H9 (cell line): ENCODE measurements around the gene PLCG1. TPM values are rescaled to one million over a fixed set of nuclear protein-coding genes. Genes with fewer than 3 reads are reported as not detected.

Experiments used
- DNase-seq: peaks from one replicate; pipeline ENCODE4 v3.0.0-alpha.2; 2017
- H2AFZ ChIP-seq: one replicate; pipeline ENCODE4 v1.6.1; 2013; ENCODE audit warnings: mild to moderate bottlenecking, low read length, control low read depth, moderate library complexity
- H2AK5ac ChIP-seq: 2 replicates; pipeline ENCODE4 v1.6.1; 2013; ENCODE audit warnings: low read length, control low read depth, mixed read lengths; ENCODE audit not compliant: insufficient read length
- H2BK120ac ChIP-seq: one replicate; pipeline ENCODE4 v1.6.1; 2013; ENCODE audit warnings: low read depth, mild to moderate bottlenecking, low read length, control low read depth, inconsistent platforms; ENCODE audit not compliant: poor library complexity, severe bottlenecking
- H2BK12ac ChIP-seq: 2 replicates; pipeline ENCODE4 v1.6.1; 2013; ENCODE audit warnings: low read length, control low read depth, mixed read lengths, low read depth; ENCODE audit not compliant: insufficient read length
- H2BK15ac ChIP-seq: 2 replicates; pipeline ENCODE4 v1.6.1; 2013; ENCODE audit warnings: low read depth, low read length, control low read depth
- H2BK20ac ChIP-seq: one replicate; pipeline ENCODE4 v1.6.1; 2013; ENCODE audit warnings: low read depth, mild to moderate bottlenecking, low read length, control low read depth, inconsistent platforms; ENCODE audit not compliant: poor library complexity, severe bottlenecking
- H2BK5ac ChIP-seq: 2 replicates; pipeline ENCODE4 v1.6.1; 2013; ENCODE audit warnings: low read length, control low read depth, mixed read lengths; ENCODE audit not compliant: insufficient read length
- H3K14ac ChIP-seq: 2 replicates; pipeline ENCODE4 v1.6.1; 2013; ENCODE audit warnings: low read length, control low read depth; ENCODE audit not compliant: insufficient read depth
- H3K18ac ChIP-seq: 2 replicates; pipeline ENCODE4 v1.6.1; 2013; ENCODE audit warnings: low read depth, mild to moderate bottlenecking, mixed read lengths, low read length, control low read depth; ENCODE audit not compliant: insufficient read length
- H3K23ac ChIP-seq: 2 replicates; pipeline ENCODE4 v1.6.1; 2013; ENCODE audit warnings: low read length, control low read depth, mixed read lengths, low read depth; ENCODE audit not compliant: insufficient read length
- H3K23me2 ChIP-seq: 2 replicates; pipeline ENCODE4 v1.6.1; 2013; ENCODE audit warnings: low read depth, mild to moderate bottlenecking, mixed read lengths, low read length, control low read depth; ENCODE audit not compliant: insufficient read length, poor library complexity, severe bottlenecking
- H3K27ac ChIP-seq: 2 replicates; pipeline ENCODE4 v1.5.1; 2013; ENCODE audit warnings: low read length, control low read depth, mixed read lengths, low read depth; ENCODE audit not compliant: insufficient read length
- H3K27me3 ChIP-seq: 2 replicates; pipeline ENCODE4 v1.6.1; 2013; ENCODE audit warnings: low read length, control low read depth, inconsistent platforms; ENCODE audit not compliant: insufficient read depth
- H3K4ac ChIP-seq: 2 replicates; pipeline ENCODE4 v1.6.1; 2013; ENCODE audit warnings: low read depth, mild to moderate bottlenecking, control low read depth, inconsistent platforms, low read length, moderate library complexity
- H3K4me1 ChIP-seq: 2 replicates; pipeline ENCODE4 v1.6.1; 2013; ENCODE audit warnings: low read length, control low read depth, inconsistent platforms; ENCODE audit not compliant: insufficient read depth
- H3K4me2 ChIP-seq: 2 replicates; pipeline ENCODE4 v1.6.1; 2013; ENCODE audit warnings: low read length, control low read depth, mixed read lengths; ENCODE audit not compliant: insufficient read length, insufficient read depth
- H3K56ac ChIP-seq: 2 replicates; pipeline ENCODE4 v1.6.1; 2013; ENCODE audit warnings: low read depth, mild to moderate bottlenecking, mixed read lengths, low read length, control low read depth; ENCODE audit not compliant: insufficient read length
- H3K79me1 ChIP-seq: 2 replicates; pipeline ENCODE4 v1.6.1; 2013; ENCODE audit warnings: low read depth, mild to moderate bottlenecking, moderate library complexity, low read length, control low read depth, inconsistent platforms; ENCODE audit not compliant: insufficient read depth, poor library complexity, severe bottlenecking
- H3K79me2 ChIP-seq: 2 replicates; pipeline ENCODE4 v1.6.1; 2013; ENCODE audit warnings: low read length, control low read depth, inconsistent platforms; ENCODE audit not compliant: insufficient read depth
- H3K9ac ChIP-seq: 2 replicates; pipeline ENCODE4 v1.6.1; 2013; ENCODE audit warnings: low read length, control low read depth, mixed read lengths; ENCODE audit not compliant: insufficient read length; ENCODE audit errors: extremely low read depth
- H3K9me3 ChIP-seq: one replicate; pipeline ENCODE4 v1.6.1; 2013; ENCODE audit warnings: low read depth, low read length, inconsistent platforms; ENCODE audit not compliant: control insufficient read depth
- H3T11ph ChIP-seq: one replicate; pipeline ENCODE4 v1.6.1; 2013; ENCODE audit warnings: mild to moderate bottlenecking, low read length, control low read depth, inconsistent platforms
- H4K20me1 ChIP-seq: one replicate; pipeline ENCODE4 v1.6.1; 2013; ENCODE audit not compliant: control insufficient read depth, insufficient read length, insufficient read depth
- H4K5ac ChIP-seq: 2 replicates; pipeline ENCODE4 v1.6.1; 2013; ENCODE audit warnings: low read depth, mild to moderate bottlenecking, mixed read lengths, low read length, control low read depth; ENCODE audit not compliant: insufficient read length
- H4K8ac ChIP-seq: replicated peaks from 2 replicates; pipeline ENCODE4 v1.6.1; 2013; ENCODE audit warnings: low read length, control low read depth, mixed read lengths, low read depth; ENCODE audit not compliant: insufficient read length
- H4K91ac ChIP-seq: 2 replicates; pipeline ENCODE4 v1.6.1; 2013; ENCODE audit warnings: low read depth, mild to moderate bottlenecking, moderate library complexity, mixed read lengths, low read length, control low read depth; ENCODE audit not compliant: insufficient read length
- H3K27ac Mint-ChIP-seq, 3 experiments: 2 replicates in 2 of 3; 3 replicates in 1 of 3; pipeline ENCODE4 v1.8.0; 2020 to 2021; ENCODE audit warnings: mixed read lengths in 3 of 3, mild to moderate bottlenecking in 1 of 3, moderate library complexity in 1 of 3
- H3K27me3 Mint-ChIP-seq: 2 replicates; pipeline ENCODE4 v1.8.0; 2021; ENCODE audit warnings: low read depth, mild to moderate bottlenecking, moderate library complexity, mixed read lengths
- H3K36me3 Mint-ChIP-seq, 3 experiments: 2 replicates in 2 of 3; 3 replicates in 1 of 3; pipeline ENCODE4 v1.8.0; 2020 to 2021; ENCODE audit warnings: low read depth in 3 of 3, mixed read lengths in 3 of 3; ENCODE audit not compliant: insufficient read depth in 1 of 3
- H3K4me1 Mint-ChIP-seq, 2 experiments: 2 replicates each; pipeline ENCODE4 v1.8.0; 2020; ENCODE audit warnings: mixed read lengths in 2 of 2
- H3K4me3 Mint-ChIP-seq, 2 experiments: 2 replicates in 1 of 2; 3 replicates in 1 of 2; pipeline ENCODE4 v1.8.0; 2020 to 2021; ENCODE audit warnings: mild to moderate bottlenecking in 2 of 2, mixed read lengths in 2 of 2, moderate library complexity in 1 of 2
- H3K9me3 Mint-ChIP-seq, 2 experiments: 2 replicates in 1 of 2; 3 replicates in 1 of 2; pipeline ENCODE4 v1.8.0; 2020; ENCODE audit warnings: mild to moderate bottlenecking in 2 of 2, mixed read lengths in 2 of 2, moderate library complexity in 1 of 2
- CTCF ChIP-seq: fragments of 200-600 bp; sonication (generic); conservative IDR thresholded peaks from 3 replicates; pipeline ENCODE4 v1.8.0; 2021; ENCODE audit warnings: antibody characterized with exemption, mild to moderate bottlenecking
- WGBS: extraction: QIAGEN DNeasy Blood & Tissue Kit; methylation state at CpG from one replicate; pipeline ENCODE4 v1.1.7; 2013; ENCODE audit warnings: missing lambda C conversion rate, low lambda C conversion rate, mixed read lengths; ENCODE audit not compliant: insufficient read length; ENCODE audit errors: extremely low coverage; 5-methylcytosine and 5-hydroxymethylcytosine counted together
- total RNA-seq: library from RNA; stranded (reverse); gene quantifications from 2 replicates; pipeline ENCODE4 v1.2.1, GENCODE V29; 2021

PLCG1 gene
- total RNA-seq, 1 experiment from 2014 or later, result 171 TPM

- H2BK15ac ChIP-seq, result no peak overlapping the region
- DNase-seq, result no peak
- no peak overlapping the region for H2AFZ ChIP-seq
- H3K23me2 ChIP-seq, result no peaks in the 10 kb centered on the region
- H3K4me2 ChIP-seq, result no peak overlapping the region
- H3K79me2 ChIP-seq, result no peaks in the 10 kb centered on the region
- no peak overlapping the region for H2BK20ac ChIP-seq
- H3K4me1 ChIP-seq, result no peaks in the 10 kb centered on the region
- no peak for TF ChIP-seq CTCF
- H3K9me3 ChIP-seq, result no peaks in the 10 kb centered on the region
- no peak overlapping the region for H3K23ac ChIP-seq
- H3T11ph ChIP-seq, result no peak overlapping the region
- no peak overlapping the region for H3K9ac ChIP-seq
- H4K5ac ChIP-seq, result no peak overlapping the region
- H3K27me3 ChIP-seq, result no peaks in the 10 kb centered on the region
- H3K14ac ChIP-seq, result no peak overlapping the region
- no peak overlapping the region for H3K56ac ChIP-seq
- H3K4me1 Mint-ChIP-seq, result no peaks in the 10 kb centered on the region
- no peak overlapping the region for H2BK120ac ChIP-seq
- H3K4ac ChIP-seq, result no peak overlapping the region
- H4K20me1 ChIP-seq, result no peaks in the 10 kb centered on the region
- H3K79me1 ChIP-seq, result no peaks in the 10 kb centered on the region
- H2BK12ac ChIP-seq, result no peak overlapping the region
- H4K8ac ChIP-seq, result no peak overlapping the region
- no peak overlapping the region for H4K91ac ChIP-seq
- H2AK5ac ChIP-seq, result no peak overlapping the region
- H2BK5ac ChIP-seq, result no peak overlapping the region
- H3K27me3 Mint-ChIP-seq, result no peaks in the 10 kb centered on the region; the same call in 1 of the 2 replicates
- H3K9me3 Mint-ChIP-seq, result no peaks in the 10 kb centered on the region
- no peak overlapping the region for H3K4me3 Mint-ChIP-seq
- no peaks in the 10 kb centered on the region for H3K36me3 Mint-ChIP-seq
- no peak overlapping the region for H3K27ac Mint-ChIP-seq
- H3K27ac ChIP-seq, result no peak overlapping the region
- no CpG with 5 or more reads among the region's 2 CpGs for WGBS
- no peak overlapping the region for H3K18ac ChIP-seq
These were observed 81.1 kb downstream of the PLCG1 start for GRCh38 chr20:41218466-41218865.
